Spinal cord (tissue), 10 donors: Measurements from ENCODE around the gene C1orf52. TPM values are rescaled to one million over a fixed set of nuclear protein-coding genes. Genes with fewer than 3 reads are reported as not detected.

ENCODE experiments used
- DNase-seq, 6 donors: peaks; one replicate each; pipeline versions ENCODE4 v3.0.0 to v3.0.0-alpha.2; 2013 to 2015; ENCODE audit warnings: low spot score in 6 of 6, low read depth in 4 of 6
- H3K27ac ChIP-seq: one replicate; pipeline ENCODE4 v1.5.1; 2013; ENCODE audit warnings: low read depth, low read length, control low read depth
- H3K27me3 ChIP-seq: one replicate; pipeline ENCODE4 v1.6.1; 2013; ENCODE audit warnings: low read length; ENCODE audit not compliant: control insufficient read depth, insufficient read depth
- H3K36me3 ChIP-seq: one replicate; pipeline ENCODE4 v1.6.1; 2013; ENCODE audit warnings: low read length; ENCODE audit not compliant: control insufficient read depth, insufficient read depth
- H3K4me1 ChIP-seq: one replicate; pipeline ENCODE4 v1.6.1; 2013; ENCODE audit warnings: low read length; ENCODE audit not compliant: control insufficient read depth, insufficient read depth
- H3K4me3 ChIP-seq: one replicate; pipeline ENCODE4 v1.5.1; 2013; ENCODE audit warnings: low read depth, low read length, control low read depth
- H3K9me3 ChIP-seq: one replicate; pipeline ENCODE4 v1.6.1; 2013; ENCODE audit warnings: low read length; ENCODE audit not compliant: control insufficient read depth, insufficient read depth
- WGBS: methylation state at CpG from one replicate; pipeline ENCODE4 v1.1.5; 2013; ENCODE audit warnings: missing lambda C conversion rate; ENCODE audit not compliant: insufficient coverage; 5-methylcytosine and 5-hydroxymethylcytosine counted together
- polyA plus RNA-seq, 2 donors: library from polyadenylated mRNA; unstranded; fragments of 120-200 nt; gene quantifications; one replicate each; pipeline ENCODE4 v1.2.1, GENCODE V29; 2013; ENCODE audit not compliant: insufficient read length in 2 of 2
- small RNA-seq: library from RNA; depleted of rRNA; stranded (forward); fragments of <200 nt; gene quantifications from one replicate; pipeline ENCODE3, GENCODE V24; 2014; ENCODE audit warnings: low replicate concordance
- total RNA-seq, 2 donors: library from RNA; depleted of rRNA in 1 of 2; stranded (reverse); fragments of 120-200 nt in 1 of 2; fragments of >200 nt in 1 of 2; gene quantifications; one replicate each; pipeline versions ENCODE4 v1.2.3 to v1.2.4, GENCODE V29; 2013 to 2014
- donor health status: healthy.

Gene C1orf52
- total and polyA plus RNA-seq, 4 donors = 25.9 to 73.8 (median 54.1) TPM

DNA sequence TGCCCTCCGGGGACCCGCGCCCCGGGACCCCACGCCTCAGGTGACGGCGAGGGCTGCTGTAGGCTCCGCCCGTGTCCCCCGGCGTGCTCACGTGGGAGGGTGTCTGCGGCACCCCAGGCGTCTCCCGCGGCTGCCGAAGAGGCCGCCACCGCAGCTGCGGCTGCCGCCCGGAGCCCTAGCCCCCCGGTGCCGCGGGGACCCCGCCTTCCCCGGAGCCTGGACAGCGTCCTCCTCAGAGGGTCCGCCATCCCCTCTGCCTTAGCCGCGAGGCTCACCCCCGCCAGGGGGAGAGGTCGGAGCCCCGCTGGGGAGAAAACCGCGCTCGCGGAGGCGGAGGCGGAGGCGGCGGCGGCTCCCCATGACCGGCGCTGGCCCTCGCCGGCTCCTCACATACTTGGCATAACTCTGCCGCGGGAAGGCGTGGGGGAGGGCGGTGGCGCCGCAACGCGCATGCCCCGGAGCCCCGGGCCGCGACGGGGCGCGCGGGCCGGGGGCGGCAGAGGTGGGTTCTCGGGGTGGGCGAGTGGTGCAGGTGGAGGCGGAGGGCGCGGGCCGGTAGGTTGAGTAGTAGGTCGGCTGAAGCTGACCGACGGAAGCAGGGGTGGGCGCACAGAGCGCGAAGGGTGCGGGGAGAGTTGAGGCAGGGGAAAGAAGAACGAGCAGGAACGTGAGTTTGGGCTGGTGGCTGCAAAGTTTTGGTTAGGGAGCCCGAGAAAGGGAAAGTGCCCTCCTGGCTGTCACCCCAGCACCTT lies 57.9 kb downstream of the C1orf52 start:
- peak in 3 of 6 donors; percentile 22 to 76 (median 69) for DNase-seq
- H3K27ac ChIP-seq = no peak overlapping the region
- no peaks in the 10 kb centered on the region for H3K9me3 ChIP-seq
- no peaks in the 10 kb centered on the region for H3K36me3 ChIP-seq
- peak overlapping the region; percentile 60 for H3K4me3 ChIP-seq
- peaks cover 10% of the 10 kb centered on the region for H3K4me1 ChIP-seq
- WGBS = 0% methylated on average over 78 of the region's 81 CpGs
- peaks cover 23% of the 10 kb centered on the region for H3K27me3 ChIP-seq

DNA sequence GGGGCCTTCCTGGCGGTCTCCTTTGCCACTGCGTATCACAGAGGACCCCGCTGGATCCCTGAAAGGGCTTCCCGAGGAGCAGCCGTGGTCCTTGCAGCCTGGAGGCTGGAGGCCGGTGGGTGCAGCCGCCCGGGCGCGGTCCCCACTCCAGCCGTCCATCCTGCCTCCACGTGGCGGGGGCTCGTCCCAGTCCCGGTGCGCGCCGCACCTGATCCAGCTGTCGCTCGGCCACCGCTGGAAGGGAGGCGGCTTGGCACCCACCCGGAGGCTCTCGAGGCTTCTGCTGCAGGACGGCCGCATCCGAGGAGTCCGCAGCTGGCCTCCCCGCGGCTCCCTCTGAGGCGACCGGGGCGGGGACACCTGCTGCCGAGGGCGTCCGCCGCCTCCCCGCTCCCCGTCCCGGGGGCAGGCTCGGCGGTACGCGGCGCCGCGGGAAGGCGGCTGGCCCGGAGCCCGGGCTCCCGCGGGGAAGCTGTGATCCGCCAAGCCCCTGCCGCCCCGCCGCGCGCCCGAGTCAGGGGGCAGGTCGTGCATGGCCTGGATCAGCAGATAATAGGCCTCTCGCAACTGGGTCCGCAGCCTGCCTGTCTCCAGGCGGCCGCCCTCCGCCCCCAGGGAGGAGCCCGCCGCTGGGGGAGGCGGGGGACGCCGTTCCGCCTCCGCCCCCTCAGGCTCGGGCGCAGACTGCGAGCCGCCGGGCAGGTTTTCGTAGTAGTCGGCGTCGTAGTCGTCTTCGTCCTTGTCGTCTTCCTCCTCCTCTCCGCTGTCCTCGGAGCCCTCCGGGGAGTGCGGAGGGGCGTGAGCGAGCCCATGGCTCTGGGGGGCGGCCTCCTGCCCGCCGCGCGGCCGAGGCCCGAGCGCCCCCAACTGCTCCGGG lies 58.8 kb downstream of the C1orf52 start, which contains the start of gene SYDE2:
Gene SYDE2, minus strand, starts transcription at position 554 of the 877 bp plus-strand sequence. Its CDS starts 20 bp downstream, at position 534.
- H3K4me3 ChIP-seq = peak within 1 kb of the TSS; percentile 60
- no peaks in the 10 kb centered on the region for H3K9me3 ChIP-seq
- peak in 3 of 6 donors; percentile 23 to 77 (median 64) for DNase-seq
- H3K36me3 ChIP-seq = no peaks in the 10 kb centered on the region
- no peak within 1 kb of the TSS for H3K27ac ChIP-seq
- under 1% methylated on average over 99 of the region's 99 CpGs for WGBS
- H3K27me3 ChIP-seq = peaks cover 23% of the 10 kb centered on the region
- H3K4me1 ChIP-seq = peaks cover 10% of the 10 kb centered on the region

Small RNAs within 50 kb of the gene (small RNA-seq; reads per million reads assigned to genes)
- gene RF00019 = not detected

Other genes with a start within 250 kb of the C1orf52 start
- gene MCOLN3, start 211.2 kb downstream of the C1orf52 start, total RNA-seq = 1 to 10 TPM in 1 of 2 donors, under 1 TPM in 1; 0.77 to 1.1 TPM
- under 1 TPM; 0.21 to 0.36 TPM for gene MCOLN3, start 211.2 kb downstream of the C1orf52 start, polyA plus RNA-seq
- gene SYDE2, start 58.6 kb downstream of the C1orf52 start, total RNA-seq = 10 to 100 TPM; 11.7 to 14.7 TPM
- gene SYDE2, start 58.6 kb downstream of the C1orf52 start, polyA plus RNA-seq = 1 to 10 TPM; 1.5 to 1.7 TPM
- 10 to 100 TPM; 19.8 to 22.7 TPM for gene BCL10, start 17.0 kb upstream of the C1orf52 start, total RNA-seq
- gene BCL10, start 17.0 kb upstream of the C1orf52 start, polyA plus RNA-seq = 10 to 100 TPM; 12.9 to 18.0 TPM
- 100 to 1,000 TPM in 1 of 2 donors, 10 to 100 TPM in 1; 68.1 to 110 TPM for gene DDAH1, start 205.5 kb upstream of the C1orf52 start, total RNA-seq
- 100 to 1,000 TPM; 134 to 203 TPM for gene DDAH1, start 205.5 kb upstream of the C1orf52 start, polyA plus RNA-seq